ENCODE data around the gene VEZT. TPM values are rescaled to one million over a fixed set of nuclear protein-coding genes. Genes with fewer than 3 reads are reported as not detected.

The VEZT gene
- polyA plus RNA-seq, 3 donors: 17.2 to 27.7 (median 17.9) TPM

DNA sequence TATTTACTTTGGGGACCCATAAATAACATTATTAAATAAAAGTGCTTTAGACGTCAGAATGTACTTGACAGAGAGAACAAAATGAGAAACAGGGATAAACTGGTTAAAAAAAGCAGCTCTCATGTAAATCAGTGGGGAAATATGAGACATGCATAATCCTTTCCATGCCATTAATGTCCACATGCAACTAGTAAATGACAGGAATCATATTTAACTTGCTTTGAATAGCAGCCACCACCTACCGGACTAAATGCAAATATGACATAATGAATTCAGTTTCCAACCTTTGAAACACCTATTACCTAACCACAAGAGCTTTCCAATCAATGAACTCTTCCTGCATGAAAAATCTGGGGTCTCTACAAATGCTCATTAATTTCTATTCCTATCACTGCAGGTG is 20.0 kb upstream of the VEZT start:
- 66 to 90% (median 87%) methylated on average over 2 of the region's 2 CpGs for WGBS, 3 donors

DNA sequence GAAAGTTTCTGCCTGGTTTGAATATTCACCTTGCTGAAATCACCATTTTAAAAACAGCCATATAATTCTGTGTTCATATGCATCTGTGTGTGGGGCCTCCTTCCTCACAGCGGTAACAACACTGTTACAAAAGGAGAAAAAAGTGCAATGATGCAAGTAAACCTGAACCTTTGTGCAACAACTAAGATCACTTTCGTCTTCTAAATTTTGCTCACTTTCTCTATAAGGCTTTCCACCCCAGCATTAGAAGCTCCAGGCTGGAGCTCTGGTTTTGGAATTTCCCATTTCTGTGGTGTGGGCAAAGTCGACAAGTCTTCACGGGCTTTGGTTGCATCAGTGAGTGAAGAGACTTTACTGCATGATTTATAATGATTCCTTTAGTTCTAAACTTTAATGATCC is 18.7 kb upstream of the VEZT start:
- 80 to 92% (median 86%) methylated on average over 4 of the region's 4 CpGs for WGBS, 3 donors
- no peak overlapping the region for H3K27ac ChIP-seq (ENCODE audit: low read depth, low read length)

More for the DNA sequence above, 20.0 kb upstream of the VEZT start:
- H3K27ac ChIP-seq (ENCODE audit: low read depth, low read length): no peak overlapping the region

DNA sequence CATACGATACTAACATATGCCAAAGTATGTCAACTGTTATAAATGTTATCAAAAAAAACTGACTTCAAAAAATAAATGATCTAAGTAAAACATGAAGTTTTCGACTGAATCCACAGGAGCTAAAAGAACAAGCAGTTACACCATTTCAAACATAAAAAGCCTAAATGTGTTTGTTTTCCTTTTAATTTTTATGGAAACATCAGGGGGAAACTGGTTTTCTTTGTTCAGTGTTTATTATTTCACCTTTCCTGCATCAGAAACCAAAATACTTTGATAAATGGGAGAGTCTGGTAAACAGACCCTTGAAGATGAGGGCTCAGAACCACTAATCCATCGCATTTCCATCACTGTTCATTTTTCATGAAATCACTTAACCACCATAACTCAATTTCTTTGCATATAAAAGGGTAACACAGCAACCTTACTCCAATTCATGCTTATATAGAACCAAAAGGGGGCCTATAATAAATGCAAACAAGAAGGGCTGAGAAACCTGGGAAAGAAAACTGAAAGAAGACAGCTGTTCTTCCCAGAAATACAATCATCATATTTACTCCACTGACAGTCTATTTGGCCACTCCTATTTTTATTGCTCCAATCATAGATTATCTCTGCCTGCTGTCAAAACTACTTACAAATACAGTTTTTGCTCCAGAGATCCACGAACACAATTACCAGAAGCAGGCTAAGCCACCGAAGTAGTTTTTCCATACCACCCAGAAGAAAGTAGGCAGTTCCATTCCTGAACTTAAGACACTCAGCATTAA is 17.3 kb upstream of the VEZT start:
- 31 to 67% (median 61%) methylated on average over 5 of the region's 5 CpGs for WGBS, 3 donors
- H3K27ac ChIP-seq (ENCODE audit: low read depth, low read length): no peak overlapping the region

DNA sequence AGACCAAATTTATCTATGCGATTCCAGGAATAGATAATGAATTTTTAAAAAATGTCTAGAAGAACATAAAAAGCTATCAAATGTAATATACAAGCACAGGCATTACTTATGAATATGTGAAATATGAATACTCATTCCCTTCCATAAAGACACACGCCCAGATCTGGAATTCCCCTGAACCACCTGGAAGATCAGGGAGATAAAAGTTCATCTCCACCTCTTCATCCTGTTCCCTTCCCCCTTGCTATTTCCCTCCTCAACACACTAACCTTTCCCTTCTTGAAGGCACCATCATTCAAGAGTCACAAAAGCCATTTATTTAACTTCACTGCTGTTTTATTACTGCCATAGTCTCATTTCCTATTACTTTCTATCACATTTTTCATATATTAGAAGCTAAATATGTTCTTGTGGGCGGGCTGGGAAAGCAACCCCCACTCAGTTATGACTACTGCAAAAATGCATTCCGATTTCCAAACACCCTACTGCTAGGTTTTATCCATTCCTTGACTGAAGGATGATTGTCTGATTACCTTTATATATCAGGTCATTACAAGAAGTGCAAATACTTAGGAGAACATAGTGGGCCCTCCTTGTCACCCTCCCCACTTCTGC is 16.4 kb upstream of the VEZT start:
- H3K27ac ChIP-seq (ENCODE audit: low read depth, low read length): no peak overlapping the region
- 81 to 83% (median 81%) methylated on average over 4 of the region's 4 CpGs for WGBS, 3 donors

DNA sequence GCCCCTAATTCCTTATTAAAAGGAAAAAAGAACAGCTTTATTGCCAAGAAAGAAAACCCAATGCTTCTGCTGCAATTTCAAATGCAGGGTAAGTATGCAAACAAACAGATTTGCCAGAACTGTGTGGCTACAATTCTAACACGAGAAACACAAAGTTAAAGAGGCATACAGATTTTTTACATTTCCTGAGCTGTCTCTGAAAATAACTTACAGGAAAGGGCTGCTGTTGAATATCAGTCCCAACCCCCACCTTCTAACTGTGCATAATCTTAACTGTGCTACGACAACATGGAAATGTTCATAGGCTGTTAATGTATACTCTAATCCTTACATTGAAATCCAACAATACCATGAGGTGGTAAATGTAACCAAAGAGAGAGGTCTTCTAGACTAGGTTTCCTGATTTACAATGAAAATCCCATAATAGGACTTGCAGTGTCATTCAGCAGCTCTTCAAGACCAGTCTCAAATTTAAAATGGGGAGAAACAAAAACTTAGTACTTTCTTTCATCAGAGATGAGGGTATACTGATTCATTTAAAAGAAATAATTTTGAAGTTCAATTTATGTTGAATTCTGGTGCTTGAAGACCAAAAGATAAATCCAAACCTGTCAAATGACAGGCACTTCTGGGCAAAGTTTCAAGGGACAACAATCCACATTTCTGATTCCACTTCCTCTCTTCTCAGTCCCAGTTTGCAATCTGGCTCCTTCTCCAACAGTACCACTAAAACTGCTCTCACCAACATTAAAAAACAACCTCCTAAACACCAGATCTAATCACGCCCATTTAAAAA is 14.7 kb upstream of the VEZT start:
- WGBS, 3 donors: 53 to 64% (median 54%) methylated on average over 3 of the region's 3 CpGs

DNA sequence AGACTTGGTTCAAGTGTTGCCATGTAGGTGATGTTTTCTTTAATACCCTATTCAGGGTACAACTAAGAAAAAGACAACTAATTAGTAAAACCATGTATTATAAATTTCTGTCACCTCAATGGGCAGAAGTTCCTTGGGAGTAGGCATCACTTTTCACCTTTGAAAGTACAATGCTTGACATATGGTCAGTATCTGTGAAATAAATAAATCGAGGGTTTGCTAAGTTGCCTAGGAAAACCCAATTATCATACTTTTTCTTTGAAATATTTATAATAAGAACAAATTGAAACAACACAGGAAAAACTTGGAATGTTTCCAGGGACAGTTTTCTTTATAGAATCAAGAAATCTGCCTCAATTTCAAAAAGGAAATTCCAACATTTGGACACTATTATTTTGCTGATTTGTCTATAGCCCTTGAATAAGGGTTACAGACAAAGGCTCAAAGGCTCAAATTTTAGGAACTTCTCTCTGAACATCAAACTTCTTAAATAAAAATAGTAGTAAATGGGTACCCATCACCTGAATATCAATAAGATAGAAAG is 14.0 kb upstream of the VEZT start:
- H3K27ac ChIP-seq (ENCODE audit: low read depth, low read length): no peak overlapping the region
- 54 to 69% (median 56%) methylated on average over 1 of the region's 1 CpG for WGBS, 3 donors

More for the DNA sequence above, 14.7 kb upstream of the VEZT start:
- no peak overlapping the region for H3K27ac ChIP-seq (ENCODE audit: low read depth, low read length)

DNA sequence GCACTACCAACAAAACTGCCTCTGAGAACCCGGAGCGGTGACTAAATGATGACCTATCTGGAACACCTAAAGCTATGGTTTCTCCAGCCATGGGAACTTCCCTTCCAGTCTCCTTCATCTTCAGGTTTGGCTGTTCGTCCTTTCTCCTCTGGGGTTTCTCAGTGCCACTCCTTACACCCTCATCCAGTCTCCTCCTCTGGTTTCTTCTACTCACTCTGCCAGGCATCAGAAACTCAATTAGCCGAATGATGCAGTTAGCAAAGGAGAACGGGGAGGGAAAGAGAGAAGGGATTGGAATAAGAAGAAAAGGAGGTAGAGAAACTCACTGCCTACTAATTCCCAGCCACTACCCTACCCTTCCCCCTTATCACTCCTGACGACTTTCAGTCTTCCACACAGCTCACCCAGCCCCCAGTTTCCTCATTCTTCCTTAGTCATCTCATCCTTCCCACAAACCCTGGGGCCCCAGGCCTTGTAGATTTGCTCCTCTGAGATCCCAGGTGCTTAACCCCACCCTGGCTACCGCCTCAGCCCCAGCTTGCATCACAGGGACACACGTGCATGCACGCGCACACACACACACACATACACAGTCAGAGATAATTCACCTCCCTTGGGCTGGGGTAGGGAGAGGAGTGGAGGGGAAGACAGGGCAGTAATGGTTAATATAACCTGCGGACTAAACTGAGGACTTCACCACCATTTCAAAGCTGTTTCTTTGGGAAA is 13.3 kb upstream of the VEZT start:
- WGBS, 3 donors: 73 to 81% (median 80%) methylated on average over 11 of the region's 11 CpGs
- no peak overlapping the region for H3K27ac ChIP-seq (ENCODE audit: low read depth, low read length)

DNA sequence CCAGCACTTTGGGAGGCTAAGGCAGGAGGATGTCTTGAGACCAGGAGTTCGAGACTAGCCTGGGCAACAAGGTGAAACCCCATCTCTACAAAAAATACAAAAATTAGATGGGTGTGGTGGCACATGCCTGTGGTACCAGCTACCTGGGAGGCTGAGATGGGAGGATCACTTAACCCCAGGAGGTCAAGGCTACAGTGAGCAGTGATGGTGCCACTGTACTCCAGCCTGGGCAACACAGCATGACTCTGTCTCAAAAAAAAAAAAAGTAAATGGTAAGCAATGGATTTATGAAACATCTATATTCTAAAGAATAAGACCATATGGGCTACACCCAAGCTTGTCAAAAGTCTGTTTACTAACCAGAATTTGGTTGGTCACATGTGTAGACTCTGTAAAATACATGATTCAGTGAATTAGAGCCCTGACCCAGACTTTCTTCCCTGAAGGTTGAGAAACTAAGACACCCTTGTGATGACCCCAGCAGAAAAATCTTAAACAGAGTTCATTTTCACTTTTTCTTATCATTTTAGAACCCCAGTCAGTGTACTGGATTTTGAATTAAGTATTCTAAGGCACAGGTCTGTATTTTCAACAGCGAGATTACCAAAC is 12.5 kb upstream of the VEZT start:
- 97 to 100% (median 98%) methylated on average over 2 of the region's 2 CpGs for WGBS, 3 donors
- no peak overlapping the region for H3K27ac ChIP-seq (ENCODE audit: low read depth, low read length)

DNA sequence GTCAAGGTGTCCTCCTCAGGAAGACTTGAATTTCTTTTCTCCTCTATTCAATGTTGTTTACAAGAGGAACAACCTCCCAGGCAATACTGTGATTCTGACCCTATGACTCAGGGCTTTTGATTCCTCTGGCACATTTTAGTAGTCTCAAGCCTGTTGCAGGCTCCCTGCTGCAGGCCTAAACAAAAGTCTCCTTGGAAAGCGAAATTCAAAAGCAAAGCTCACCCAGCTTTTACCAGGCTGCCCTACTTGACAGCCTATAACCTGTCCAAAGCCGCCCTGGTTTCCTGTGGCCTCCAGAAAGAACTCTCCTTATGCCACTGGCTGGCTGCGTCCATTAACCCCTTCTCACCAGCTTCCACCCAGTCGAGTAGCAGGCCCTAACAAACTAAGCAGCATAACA is 11.9 kb upstream of the VEZT start:
- H3K27ac ChIP-seq (ENCODE audit: low read depth, low read length): no peak overlapping the region
- WGBS, 3 donors: 46 to 48% (median 48%) methylated on average over 4 of the region's 4 CpGs

DNA sequence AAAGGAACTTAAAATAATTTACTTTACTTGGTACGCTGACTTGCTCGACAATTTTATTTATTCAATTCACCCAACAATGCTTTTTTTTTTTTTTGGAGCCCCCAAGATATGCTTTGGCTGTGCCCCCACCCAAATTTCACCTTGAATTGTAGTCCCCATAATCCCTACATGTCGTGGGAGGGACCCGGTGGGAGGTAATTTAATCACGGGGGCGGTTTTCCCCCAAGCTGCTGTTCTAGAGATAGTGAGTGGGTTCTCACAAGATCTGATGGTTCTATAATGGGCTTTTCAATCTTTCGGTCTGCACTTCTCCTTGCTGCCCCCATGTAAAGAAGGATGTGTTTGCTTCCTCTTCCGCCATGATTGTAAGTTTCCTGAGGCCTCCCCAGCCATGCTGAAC is 10.7 kb upstream of the VEZT start:
- no peak overlapping the region for H3K27ac ChIP-seq (ENCODE audit: low read depth, low read length)
- 95 to 97% (median 97%) methylated on average over 8 of the region's 8 CpGs for WGBS, 3 donors

DNA sequence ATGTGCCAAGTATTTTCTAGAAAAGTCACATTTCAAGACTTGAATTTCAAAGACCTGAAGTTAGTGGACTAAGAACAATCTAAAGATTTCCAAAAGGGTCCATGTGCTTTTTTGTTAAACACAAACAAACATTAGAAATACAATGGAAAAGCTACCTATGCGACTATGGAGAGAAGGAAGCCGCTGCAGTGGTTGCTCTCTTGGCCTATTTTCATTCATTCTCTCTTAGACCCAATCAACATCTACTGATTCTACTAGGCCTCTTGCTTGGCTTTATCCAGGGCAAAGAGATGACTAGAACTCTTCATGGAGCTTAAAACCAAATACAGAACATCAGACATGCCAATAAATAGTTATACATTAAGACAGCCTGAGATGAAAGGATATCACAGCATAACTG is 10.2 kb upstream of the VEZT start:
- WGBS, 3 donors: 95 to 98% (median 97%) methylated on average over 2 of the region's 2 CpGs

DNA sequence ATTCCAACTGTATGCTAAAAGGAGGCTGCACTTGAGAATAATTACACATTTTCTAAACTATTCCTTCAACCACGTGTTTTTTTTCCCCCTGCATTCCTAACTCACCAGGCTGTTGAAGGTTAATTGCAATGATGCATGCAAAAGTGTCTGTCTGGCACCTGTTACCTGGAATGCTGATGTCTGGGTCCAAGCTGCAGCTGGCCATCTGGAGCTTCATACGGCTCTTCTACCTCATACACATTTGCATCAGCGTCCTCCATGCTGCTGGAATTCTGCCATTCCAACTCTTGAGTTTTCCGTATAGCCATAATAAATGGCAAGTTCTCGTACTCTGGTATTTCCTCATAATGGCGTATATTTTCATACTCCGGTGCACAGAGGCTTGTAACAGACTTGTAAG is 8.9 kb upstream of the VEZT start:
- H3K27ac ChIP-seq (ENCODE audit: low read depth, low read length): no peak overlapping the region
- 88 to 93% (median 89%) methylated on average over 7 of the region's 7 CpGs for WGBS, 3 donors

More for the DNA sequence above, 10.2 kb upstream of the VEZT start:
- no peak overlapping the region for H3K27ac ChIP-seq (ENCODE audit: low read depth, low read length)

DNA sequence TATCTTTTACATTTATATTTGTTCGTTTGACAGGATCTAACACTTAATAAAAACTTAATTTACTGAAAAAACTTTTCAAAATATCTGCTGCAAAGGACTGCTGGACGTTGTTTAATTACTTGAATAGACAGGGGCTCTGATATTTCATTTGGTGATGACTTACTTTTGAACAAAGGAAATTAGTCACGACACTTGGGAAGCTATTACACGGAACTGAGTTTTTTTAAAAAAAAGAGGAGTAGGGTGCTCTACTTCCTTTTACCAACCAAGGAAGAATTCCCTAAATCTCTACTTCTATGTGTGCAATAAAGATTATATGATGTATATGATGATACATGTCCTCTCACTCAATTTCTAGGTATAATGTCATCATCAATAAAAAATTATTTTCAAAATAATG is 5.0 kb upstream of the VEZT start:
- H3K27ac ChIP-seq (ENCODE audit: low read depth, low read length): no peak overlapping the region
- WGBS, 3 donors: 55 to 84% (median 65%) methylated on average over 4 of the region's 4 CpGs

DNA sequence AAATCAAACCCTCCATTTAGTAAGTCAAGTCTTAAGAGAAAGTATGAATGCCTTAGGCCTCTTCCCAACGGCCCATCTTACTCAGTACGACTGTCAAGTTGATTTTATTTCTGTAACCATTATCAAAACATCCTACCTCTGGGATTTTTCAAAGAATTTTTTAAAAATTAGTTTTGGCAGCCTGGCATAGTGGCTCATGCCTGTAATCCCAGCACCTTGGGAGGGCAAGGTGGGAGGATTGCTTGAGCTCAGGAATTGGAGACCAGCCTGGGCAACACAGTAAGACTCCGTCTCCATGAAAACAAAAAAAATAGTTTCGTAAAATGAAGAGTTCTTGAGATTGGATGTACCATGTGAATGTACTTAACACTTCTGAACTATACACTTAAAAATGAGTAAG is 4.5 kb upstream of the VEZT start:
- H3K27ac ChIP-seq (ENCODE audit: low read depth, low read length): no peak overlapping the region
- WGBS, 3 donors: 80 to 96% (median 87%) methylated on average over 4 of the region's 4 CpGs

DNA sequence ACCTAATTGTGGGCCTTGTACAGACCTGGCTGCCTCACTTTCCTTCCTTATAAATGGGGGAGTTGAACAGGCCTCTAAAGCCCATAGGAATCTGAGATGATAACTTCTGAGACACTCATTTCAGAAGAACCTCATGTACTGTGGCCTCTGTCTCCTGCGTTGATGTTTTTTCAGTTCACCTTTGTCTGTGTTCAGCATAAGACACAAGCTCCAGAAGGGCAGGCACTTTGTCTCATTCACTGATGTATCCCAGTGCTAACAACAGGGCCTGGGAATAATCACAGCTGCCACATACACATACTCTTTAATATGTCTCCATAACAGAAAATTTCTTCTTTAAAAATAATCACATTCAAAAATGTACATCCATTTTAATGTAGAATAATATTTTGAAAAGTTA is 3.7 kb upstream of the VEZT start:
- no peak overlapping the region for H3K27ac ChIP-seq (ENCODE audit: low read depth, low read length)
- 32 to 85% (median 79%) methylated on average over 1 of the region's 1 CpG for WGBS, 3 donors

DNA sequence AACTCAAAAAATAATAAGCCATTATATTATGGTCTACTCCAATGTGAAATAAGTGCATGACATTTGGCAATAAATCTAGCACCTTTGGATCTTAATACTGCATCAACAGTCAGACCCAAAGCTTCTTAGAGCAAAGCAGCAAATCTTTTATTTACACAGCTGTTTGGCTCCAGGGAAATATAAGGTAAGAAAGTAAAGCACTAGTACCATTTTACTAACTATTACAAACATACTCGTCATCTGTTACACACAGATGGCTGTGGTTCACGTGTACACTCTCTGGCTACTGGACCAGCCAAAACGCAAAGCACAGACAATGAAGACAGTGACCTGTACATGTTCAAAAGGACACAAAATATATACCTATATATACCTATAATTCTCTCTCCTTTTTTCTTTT is 3.1 kb upstream of the VEZT start:
- no peak overlapping the region for H3K27ac ChIP-seq (ENCODE audit: low read depth, low read length)
- WGBS, 3 donors: 36 to 93% (median 91%) methylated on average over 3 of the region's 3 CpGs

DNA sequence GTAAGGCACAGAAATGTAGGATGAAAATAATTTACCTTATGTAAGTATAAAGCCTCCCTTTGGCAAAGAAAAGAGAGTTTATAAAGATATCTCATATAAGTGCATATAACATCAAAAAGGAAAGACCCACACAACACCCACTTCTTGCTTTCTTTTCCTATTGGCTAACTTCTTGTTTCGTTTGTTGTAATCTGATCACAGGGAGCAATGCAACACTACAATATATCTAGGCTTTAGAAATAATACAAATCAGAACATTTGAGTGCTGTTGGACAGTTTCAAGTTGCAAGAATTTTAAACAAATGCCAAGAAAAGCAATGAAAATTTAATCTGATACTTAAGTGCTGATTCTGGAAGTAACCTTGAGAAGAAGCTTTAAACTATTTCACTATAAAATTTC is 1.7 kb upstream of the VEZT start:
- H3K27ac ChIP-seq (ENCODE audit: low read depth, low read length): no peak overlapping the region
- 7 to 26% (median 11%) methylated on average over 1 of the region's 1 CpG for WGBS, 3 donors

DNA sequence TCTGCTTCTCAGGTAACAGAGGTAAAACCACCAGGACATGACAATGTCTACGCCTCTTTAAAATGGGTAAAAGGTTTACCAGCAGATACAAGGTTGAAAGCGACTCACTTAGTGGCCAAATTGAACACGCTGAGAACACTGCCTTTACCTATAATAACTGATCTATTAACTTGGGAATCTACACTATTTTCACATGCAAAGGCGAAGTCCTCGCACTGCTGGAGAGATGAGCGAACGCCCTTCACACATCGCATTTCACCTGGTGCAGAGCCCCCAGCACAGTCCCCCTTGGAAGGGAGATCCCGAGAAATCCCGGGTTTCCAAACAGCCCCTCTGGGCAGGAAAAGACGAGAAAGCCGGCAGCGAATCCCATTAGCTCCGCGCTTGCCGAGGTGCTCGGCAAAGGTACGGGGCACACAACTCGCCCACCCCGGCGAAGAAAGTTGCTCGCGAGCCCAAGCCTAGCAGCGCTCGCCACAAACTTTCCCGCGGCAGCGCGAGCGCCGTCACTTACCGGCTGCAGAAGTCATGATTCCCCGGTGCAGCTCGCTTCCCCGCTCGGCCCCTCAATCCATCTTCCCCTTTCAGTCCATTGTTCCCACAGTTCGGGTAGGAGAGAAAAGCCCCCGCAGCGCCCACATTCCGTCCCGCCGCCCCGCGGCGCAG is 763 bp upstream of the VEZT start:
- H3K27ac ChIP-seq (ENCODE audit: low read depth, low read length): no peak overlapping the region
- 0 to 1% (median 0%) methylated on average over 40 to 45 of the region's 45 CpGs for WGBS, 3 donors
